A549 (cell line): ENCODE results near the gene TMCC3. TPM values are rescaled to one million over a fixed set of nuclear protein-coding genes. Genes with fewer than 3 reads are reported as not detected.

Experiments used
- ATAC-seq, 2 experiments: fragments of 200-7000 bp in 1 of 2; fragments of >200 bp in 1 of 2; cut with Nextera tagmentation in 1 of 2; cut with Tn5 transposase in 1 of 2; 3 replicates each; pipeline versions ENCODE4 v1.8.0 to v1.9.1; 2018 to 2020; ENCODE audit warnings: mild to moderate bottlenecking in 1 of 2, moderate library complexity in 1 of 2
- CTCF ChIA-PET: fragments of 300-600 bp; sonication (Branson Sonifier 250); formaldehyde crosslinking; extraction: SDS; loops from one replicate; lab custom pipeline; 2021; ENCODE audit warnings: antibody characterized with exemption, inconsistent platforms; lab: Yijun Ruan, JAX
- POLR2A ChIA-PET: fragments of 350-600 bp; formaldehyde crosslinking; extraction: SDS; loops from one replicate; lab custom pipeline; 2021; ENCODE audit warnings: antibody characterized with exemption, inconsistent platforms; lab: Yijun Ruan, JAX
- DNase-seq, 2 experiments: peaks; one replicate each; pipeline versions ENCODE4 v3.0.0 to v3.0.0-alpha.2; 2011 to 2016; ENCODE audit warnings: low read depth in 1 of 2, low spot score in 1 of 2
- FAIRE-seq: peaks from 2 replicates; lab custom pipeline; 2011; peaks lifted over from hg19 to GRCh38; lab: Jason Lieb, UNC
- H3K27ac ChIP-seq, 2 experiments: fragments of >200 bp; sonication (Bioruptor Twin); formaldehyde crosslinking; 3 replicates each; pipeline ENCODE4 v1.5.1; 2016 to 2017
- H3K4me1 ChIP-seq: fragments of >200 bp; sonication (Bioruptor Twin); formaldehyde crosslinking; 3 replicates; pipeline ENCODE4 v1.6.1; 2016
- H3K4me2 ChIP-seq: fragments of >200 bp; sonication (Bioruptor Twin); formaldehyde crosslinking; 3 replicates; pipeline ENCODE4 v1.6.1; 2016
- H3K4me3 ChIP-seq: fragments of >200 bp; sonication (Bioruptor Twin); formaldehyde crosslinking; 3 replicates; pipeline ENCODE4 v1.5.1; 2016
- H3K9me3 ChIP-seq: fragments of >200 bp; sonication (Bioruptor Twin); formaldehyde crosslinking; 3 replicates; pipeline ENCODE4 v1.6.1; 2016
- BCL3 ChIP-seq: fragments of >200 bp; sonication (Bioruptor Twin); formaldehyde crosslinking; IDR thresholded peaks from 3 replicates; pipeline ENCODE4 v1.6.1; 2016
- BHLHE40 ChIP-seq: IDR thresholded peaks from 2 replicates; pipeline ENCODE4 v1.6.1; 2012; ENCODE audit warnings: low read depth, low read length, inconsistent platforms
- CBX8 ChIP-seq: fragments of 200-600 bp; sonication (generic); IDR thresholded peaks from 2 replicates; pipeline ENCODE4 v1.6.1; 2016
- CEBPB ChIP-seq, 2 experiments: fragments of >200 bp in 1 of 2; sonication (Bioruptor Twin) in 1 of 2; formaldehyde crosslinking in 1 of 2; IDR thresholded peaks; 2 replicates each; pipeline ENCODE4 v1.6.1; 2012 to 2016
- CHD2 ChIP-seq: fragments of 150-350 bp; IDR thresholded peaks from 2 replicates; pipeline ENCODE4 v1.6.1; 2014; ENCODE audit warnings: low read length; ENCODE audit not compliant: partially characterized antibody
- CTCF ChIP-seq: fragments of >200 bp; sonication (Bioruptor Twin); formaldehyde crosslinking; IDR thresholded peaks from 3 replicates; pipeline ENCODE4 v1.5.1; 2016
- E2F6 ChIP-seq: IDR thresholded peaks from 2 replicates; pipeline ENCODE4 v1.6.1; 2012; ENCODE audit warnings: low read depth, borderline replicate concordance
- EHF ChIP-seq: fragments of 250-450 bp; sonication (Bioruptor Pico); IDR thresholded peaks from 2 replicates; pipeline ENCODE4 v1.5.0; 2020; ENCODE audit warnings: mild to moderate bottlenecking
- EHMT2 ChIP-seq: fragments of 200-600 bp; sonication (generic); IDR thresholded peaks from 2 replicates; pipeline ENCODE4 v1.6.1; 2016; ENCODE audit warnings: antibody characterized with exemption, low read depth, mild to moderate bottlenecking, moderate library complexity
- EP300 ChIP-seq, 2 experiments: fragments of >200 bp; sonication (Bioruptor Twin); formaldehyde crosslinking; IDR thresholded peaks; 2 replicates in 1 of 2; 3 replicates in 1 of 2; pipeline ENCODE4 v1.6.1; 2016 to 2017
- FOSB ChIP-seq: fragments of 250-450 bp; sonication (Bioruptor Pico); IDR thresholded peaks from 2 replicates; pipeline ENCODE4 v1.5.0; 2020; ENCODE audit warnings: mild to moderate bottlenecking, moderate library complexity
- HMGXB4 ChIP-seq: fragments of 250-450 bp; sonication (Bioruptor Pico); IDR thresholded peaks from 2 replicates; pipeline ENCODE4 v1.5.0; 2021; ENCODE audit warnings: mild to moderate bottlenecking, moderate library complexity, borderline replicate concordance
- HOXA7 ChIP-seq: fragments of 250-450 bp; sonication (Bioruptor Pico); IDR thresholded peaks from 2 replicates; pipeline ENCODE4 v1.5.0; 2020; ENCODE audit warnings: mild to moderate bottlenecking, moderate library complexity
- HOXB13 ChIP-seq: fragments of 250-450 bp; sonication (Bioruptor Pico); IDR thresholded peaks from 2 replicates; pipeline ENCODE4 v1.5.0; 2020; ENCODE audit warnings: low read depth, mild to moderate bottlenecking, moderate library complexity
- HOXB5 ChIP-seq: fragments of 250-450 bp; sonication (Bioruptor Pico); IDR thresholded peaks from 2 replicates; pipeline ENCODE4 v1.5.0; 2020; ENCODE audit warnings: mild to moderate bottlenecking, moderate library complexity
- JUN ChIP-seq, 2 experiments: fragments of >200 bp; sonication (Bioruptor Twin); formaldehyde crosslinking; IDR thresholded peaks; 2 replicates in 1 of 2; 3 replicates in 1 of 2; pipeline ENCODE4 v1.6.1; 2016 to 2017
- KDM1A ChIP-seq: fragments of 200-600 bp; sonication (generic); IDR thresholded peaks from 2 replicates; pipeline ENCODE4 v1.6.1; 2016; ENCODE audit warnings: low read depth, mild to moderate bottlenecking
- KDM5A ChIP-seq: fragments of 200-600 bp; sonication (generic); IDR thresholded peaks from 2 replicates; pipeline ENCODE4 v1.6.1; 2016; ENCODE audit warnings: antibody characterized with exemption, mild to moderate bottlenecking
- MAX ChIP-seq: IDR thresholded peaks from 2 replicates; pipeline ENCODE4 v1.6.1; 2012
- MAZ ChIP-seq: fragments of 150-350 bp; IDR thresholded peaks from 2 replicates; pipeline ENCODE4 v1.6.1; 2014; ENCODE audit warnings: antibody characterized with exemption, low read depth, low read length, borderline replicate concordance
- MYC ChIP-seq: IDR thresholded peaks from 2 replicates; pipeline ENCODE4 v1.6.1; 2012; ENCODE audit warnings: mild to moderate bottlenecking, inconsistent platforms, low read length, improper control_type of control experiment, borderline replicate concordance
- NPAS2 ChIP-seq: fragments of 250-450 bp; sonication (Bioruptor Pico); IDR thresholded peaks from 2 replicates; pipeline ENCODE4 v1.8.0; 2022; ENCODE audit warnings: mild to moderate bottlenecking, moderate library complexity, borderline replicate concordance
- NR3C1 ChIP-seq: fragments of >200 bp; sonication (Bioruptor Twin); formaldehyde crosslinking; IDR thresholded peaks from 3 replicates; pipeline ENCODE4 v1.6.1; 2017
- PBX3 ChIP-seq: IDR thresholded peaks from 2 replicates; pipeline ENCODE4 v1.6.1; 2012
- RAD21 ChIP-seq, 2 experiments: fragments of >200 bp in 1 of 2; sonication (Bioruptor Twin) in 1 of 2; formaldehyde crosslinking in 1 of 2; IDR thresholded peaks in 1 of 2; conservative IDR thresholded peaks in 1 of 2; 2 replicates in 1 of 2; 3 replicates in 1 of 2; pipeline ENCODE4 v1.6.1; 2012 to 2018; ENCODE audit warnings: inconsistent platforms in 1 of 2
- RCOR1 ChIP-seq: fragments of 150-350 bp; IDR thresholded peaks from 2 replicates; pipeline ENCODE4 v1.6.1; 2014; ENCODE audit warnings: antibody characterized with exemption, low read length, low read depth
- RFX5 ChIP-seq: fragments of 450-650 bp; IDR thresholded peaks from 2 replicates; pipeline ENCODE4 v1.7.1; 2014; ENCODE audit warnings: antibody characterized with exemption, mild to moderate bottlenecking, moderate library complexity
- RNF2 ChIP-seq: fragments of 200-600 bp; sonication (generic); IDR thresholded peaks from 2 replicates; pipeline ENCODE4 v1.6.1; 2016; ENCODE audit warnings: low read depth, mild to moderate bottlenecking, antibody characterized with exemption, moderate library complexity, borderline replicate concordance
- ZFP36 ChIP-seq: fragments of 450-650 bp; IDR thresholded peaks from 2 replicates; pipeline ENCODE4 v1.6.1; 2014; ENCODE audit warnings: borderline replicate concordance; ENCODE audit not compliant: partially characterized antibody
- WGBS: methylation state at CpG from one replicate; pipeline ENCODE4 v1.1.6; 2017; ENCODE audit errors: missing lambda C conversion rate; 5-methylcytosine and 5-hydroxymethylcytosine counted together
- polyA plus RNA-seq, 4 experiments: library from polyadenylated mRNA; depleted of rRNA in 3 of 4; stranded (reverse); fragments of >200 nt; fragmentation: RNase III in 1 of 4; extraction: RNeasy Plus Mini Kit Qiagen cat#74134 plus additional on column Dnase treatment in 1 of 4; gene quantifications; 2 replicates in 3 of 4; 3 replicates in 1 of 4; pipeline ENCODE4 v1.2.3, GENCODE V29; 2011 to 2017

TMCC3 gene
- polyA plus RNA-seq, 2 of the 4 experiments (the other 2 are of a cell fraction): 0.50 to 0.62 TPM

GRCh38 chr12:94534774-94535509 is 115.4 kb downstream of the TMCC3 start:
- CTCF ChIA-PET: interaction anchor here (0.9 to 2.7 kb wide), 6 partner anchors 12 to 1001 kb away, joined by 3 to 26 read pairs (median 4); no protein-coding TSS in a partner anchor
- DNase-seq (no peak), FAIRE-seq (no peak), ATAC-seq (no peak)
- TF ChIP-seq BHLHE40 (no peak), HOXB13 (CRISPR knock-in tag) (no peak), PBX3 (no peak), NR3C1 (no peak), HOXA7 (no peak), MYC (no peak), CTCF (no peak), KDM1A (no peak), ZFP36 (no peak), HMGXB4 (CRISPR knock-in tag) (no peak), JUN (IDR thresholded peaks at IDR 0.05) (no peak), FOSB (CRISPR knock-in tag) (no peak), NPAS2 (CRISPR knock-in tag) (no peak), CEBPB (IDR thresholded peaks at IDR 0.05) (no peak)
- H3K4me3 ChIP-seq: no peak overlapping the region
- POLR2A ChIA-PET: no interaction called here
- H3K4me2 ChIP-seq: no peak overlapping the region
- no peak overlapping the region for H3K27ac ChIP-seq
- H3K4me1 ChIP-seq: 0 out of 3 replicates have a peak, but pooled peaks cover 3% of the 10 kb centered on the region
- 65% methylated on average over 14 of the region's 14 CpGs for WGBS
- no peaks in the 10 kb centered on the region for H3K9me3 ChIP-seq

- Histone ChIP-seq H3K4me2 (no peak overlapping the region), H3K9me3 (no peaks in the 10 kb centered on the region), H3K4me3 (no peak overlapping the region), H3K4me1 (0 out of 3 replicates have a peak, but pooled peaks cover 3% of the 10 kb centered on the region), H3K27ac (no peak overlapping the region)
- no peak for DNase-seq
- no peak for ATAC-seq
- no peak for FAIRE-seq
- TF ChIP-seq BCL3: no peak
- no peak for TF ChIP-seq EHMT2
- no peak for TF ChIP-seq EP300 (IDR thresholded peaks at IDR 0.05)
- no peak for TF ChIP-seq HOXB13 (CRISPR knock-in tag)
- no peak for TF ChIP-seq KDM5A
- TF ChIP-seq CHD2: no peak
- no peak for TF ChIP-seq RNF2
- no peak for TF ChIP-seq RFX5
- no peak for TF ChIP-seq MAX
- TF ChIP-seq EHF (CRISPR knock-in tag): no peak
- no peak for TF ChIP-seq CBX8
- TF ChIP-seq RCOR1: no peak
- no peak for TF ChIP-seq MAZ
- no peak for TF ChIP-seq E2F6
- no peak for TF ChIP-seq NPAS2 (CRISPR knock-in tag)
- TF ChIP-seq RAD21 (conservative IDR thresholded peaks at IDR 0.05 in 1 of 2, IDR thresholded peaks at IDR 0.05 in 1 of 2): no peak
- no peak for TF ChIP-seq HOXB5 (CRISPR knock-in tag)
- POLR2A ChIA-PET: no interaction called here
- 73% methylated on average over 6 of the region's 6 CpGs for WGBS
- CTCF ChIA-PET: interaction anchor here (0.9 to 2.7 kb wide), 4 partner anchors 388 to 432 kb away, joined by 3 to 26 read pairs (median 6); no protein-coding TSS in a partner anchor
Measured at GRCh38 chr12:94534278-94534677, 116.1 kb downstream of the TMCC3 start.
